ENCODE data around the gene NAA40.

DNA sequence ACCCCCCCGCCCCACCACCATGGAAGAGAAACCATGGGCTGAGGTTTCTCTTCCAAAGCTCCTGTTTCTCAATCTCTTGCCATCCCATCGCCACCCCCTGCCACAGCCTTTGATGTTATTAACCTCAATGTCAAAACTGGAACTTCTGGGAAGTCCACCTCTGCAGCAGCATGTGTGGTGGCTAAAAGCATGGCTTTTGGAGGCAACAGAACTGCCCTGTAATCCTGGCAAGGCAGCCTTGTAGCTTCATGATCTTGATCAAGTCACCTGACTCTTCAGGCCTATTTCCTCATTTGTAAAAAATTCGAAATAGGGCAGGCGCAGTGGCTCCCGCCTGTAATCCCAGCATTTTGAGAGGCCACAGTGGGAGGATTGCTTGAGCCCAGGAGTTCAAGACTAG lies 32.1 kb downstream of the NAA40 start:
- no peak for TF ChIP-seq POLR2AphosphoS5 (IDR thresholded peaks at IDR 0.05; ENCODE audit: low read depth)
- TF ChIP-seq, protein P1, sequence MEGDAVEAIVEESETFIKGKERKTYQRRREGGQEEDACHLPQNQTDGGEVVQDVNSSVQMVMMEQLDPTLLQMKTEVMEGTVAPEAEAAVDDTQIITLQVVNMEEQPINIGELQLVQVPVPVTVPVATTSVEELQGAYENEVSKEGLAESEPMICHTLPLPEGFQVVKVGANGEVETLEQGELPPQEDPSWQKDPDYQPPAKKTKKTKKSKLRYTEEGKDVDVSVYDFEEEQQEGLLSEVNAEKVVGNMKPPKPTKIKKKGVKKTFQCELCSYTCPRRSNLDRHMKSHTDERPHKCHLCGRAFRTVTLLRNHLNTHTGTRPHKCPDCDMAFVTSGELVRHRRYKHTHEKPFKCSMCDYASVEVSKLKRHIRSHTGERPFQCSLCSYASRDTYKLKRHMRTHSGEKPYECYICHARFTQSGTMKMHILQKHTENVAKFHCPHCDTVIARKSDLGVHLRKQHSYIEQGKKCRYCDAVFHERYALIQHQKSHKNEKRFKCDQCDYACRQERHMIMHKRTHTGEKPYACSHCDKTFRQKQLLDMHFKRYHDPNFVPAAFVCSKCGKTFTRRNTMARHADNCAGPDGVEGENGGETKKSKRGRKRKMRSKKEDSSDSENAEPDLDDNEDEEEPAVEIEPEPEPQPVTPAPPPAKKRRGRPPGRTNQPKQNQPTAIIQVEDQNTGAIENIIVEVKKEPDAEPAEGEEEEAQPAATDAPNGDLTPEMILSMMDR (IDR thresholded peaks at IDR 0.05; ENCODE audit: insufficient read depth, low read length): no peak
- TF ChIP-seq, protein P2, sequence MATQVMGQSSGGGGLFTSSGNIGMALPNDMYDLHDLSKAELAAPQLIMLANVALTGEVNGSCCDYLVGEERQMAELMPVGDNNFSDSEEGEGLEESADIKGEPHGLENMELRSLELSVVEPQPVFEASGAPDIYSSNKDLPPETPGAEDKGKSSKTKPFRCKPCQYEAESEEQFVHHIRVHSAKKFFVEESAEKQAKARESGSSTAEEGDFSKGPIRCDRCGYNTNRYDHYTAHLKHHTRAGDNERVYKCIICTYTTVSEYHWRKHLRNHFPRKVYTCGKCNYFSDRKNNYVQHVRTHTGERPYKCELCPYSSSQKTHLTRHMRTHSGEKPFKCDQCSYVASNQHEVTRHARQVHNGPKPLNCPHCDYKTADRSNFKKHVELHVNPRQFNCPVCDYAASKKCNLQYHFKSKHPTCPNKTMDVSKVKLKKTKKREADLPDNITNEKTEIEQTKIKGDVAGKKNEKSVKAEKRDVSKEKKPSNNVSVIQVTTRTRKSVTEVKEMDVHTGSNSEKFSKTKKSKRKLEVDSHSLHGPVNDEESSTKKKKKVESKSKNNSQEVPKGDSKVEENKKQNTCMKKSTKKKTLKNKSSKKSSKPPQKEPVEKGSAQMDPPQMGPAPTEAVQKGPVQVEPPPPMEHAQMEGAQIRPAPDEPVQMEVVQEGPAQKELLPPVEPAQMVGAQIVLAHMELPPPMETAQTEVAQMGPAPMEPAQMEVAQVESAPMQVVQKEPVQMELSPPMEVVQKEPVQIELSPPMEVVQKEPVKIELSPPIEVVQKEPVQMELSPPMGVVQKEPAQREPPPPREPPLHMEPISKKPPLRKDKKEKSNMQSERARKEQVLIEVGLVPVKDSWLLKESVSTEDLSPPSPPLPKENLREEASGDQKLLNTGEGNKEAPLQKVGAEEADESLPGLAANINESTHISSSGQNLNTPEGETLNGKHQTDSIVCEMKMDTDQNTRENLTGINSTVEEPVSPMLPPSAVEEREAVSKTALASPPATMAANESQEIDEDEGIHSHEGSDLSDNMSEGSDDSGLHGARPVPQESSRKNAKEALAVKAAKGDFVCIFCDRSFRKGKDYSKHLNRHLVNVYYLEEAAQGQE (IDR thresholded peaks at IDR 0.05; ENCODE audit: insufficient replicate concordance, low read depth): no peak
- no peak for TF ChIP-seq GABPA (IDR thresholded peaks at IDR 0.05; ENCODE audit: low read depth)
- peak; percentile 44; the same call in 1 of the 2 replicates for TF ChIP-seq SPI1 (IDR thresholded peaks at IDR 0.05; ENCODE audit: borderline replicate concordance, low read depth)

Data from HL-60 (cell line).